ENCODE data around the gene DBNL.
"Not testable (repeated sequence)": the region's sequence is repeated elsewhere in the genome, so short reads cannot be mapped to it uniquely, and the experiment has no call there.

DBNL gene

GRCh38 chr7:44044315-44045225, at the start of gene DBNL:
DBNL (plus strand) TSS chr7:44044702; CDS start chr7:44044738, 36 bp downstream.
- DNase-seq (ENCODE audit: low spot score): peak; percentile 92

DNA sequence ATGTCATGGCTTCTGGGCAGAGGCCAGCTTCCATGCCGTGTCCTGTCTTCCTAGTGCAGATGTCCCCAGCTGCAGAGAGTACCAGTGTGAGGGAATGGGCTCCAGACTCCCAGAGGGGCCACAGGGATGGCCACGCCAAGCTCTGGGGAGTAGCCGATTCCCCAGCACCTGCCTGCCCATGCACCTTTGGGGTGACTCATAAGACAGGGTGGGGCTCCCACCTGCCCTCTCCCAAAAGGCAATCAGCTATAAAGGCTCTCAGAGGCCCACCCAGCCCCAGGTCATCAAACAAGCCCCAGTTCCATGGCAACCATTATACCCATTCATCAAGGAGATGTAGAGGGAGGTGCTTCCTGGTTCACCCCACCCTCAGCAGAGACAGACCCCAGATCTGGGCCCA, 47.0 kb upstream of the DBNL start, which contains the start of gene SPDYE1:
TSS of gene SPDYE1 (plus strand) at position 366 of the 400 bp plus-strand sequence. CDS start 2,053 bp downstream, outside the sequence.
- DNase-seq (ENCODE audit: low spot score): not testable (repeated sequence)

DNA sequence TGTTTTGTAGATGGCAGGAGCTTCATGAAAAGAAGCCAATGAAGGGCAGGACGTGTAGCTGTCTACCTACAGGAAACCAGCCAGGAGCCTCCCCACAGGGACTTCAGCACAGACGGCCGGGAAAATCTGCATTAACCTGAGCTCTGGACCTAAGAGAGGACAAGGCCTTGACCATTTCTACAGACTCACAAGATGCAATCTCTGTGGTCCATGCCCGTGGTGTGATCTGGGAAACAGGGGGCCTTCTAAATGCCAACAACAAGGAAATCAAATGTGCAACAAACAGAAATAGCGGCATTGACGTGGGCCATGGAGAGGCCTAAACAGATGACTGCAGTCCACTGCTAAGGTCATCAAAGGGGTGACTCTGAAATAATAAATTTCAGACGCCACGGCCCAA, 32.4 kb upstream of the DBNL start:
- not testable (repeated sequence) for DNase-seq (ENCODE audit: low spot score)

GRCh38 chr7:44015090-44015489, 29.4 kb upstream of the DBNL start:
- not testable (repeated sequence) for DNase-seq (ENCODE audit: low spot score)

DNA sequence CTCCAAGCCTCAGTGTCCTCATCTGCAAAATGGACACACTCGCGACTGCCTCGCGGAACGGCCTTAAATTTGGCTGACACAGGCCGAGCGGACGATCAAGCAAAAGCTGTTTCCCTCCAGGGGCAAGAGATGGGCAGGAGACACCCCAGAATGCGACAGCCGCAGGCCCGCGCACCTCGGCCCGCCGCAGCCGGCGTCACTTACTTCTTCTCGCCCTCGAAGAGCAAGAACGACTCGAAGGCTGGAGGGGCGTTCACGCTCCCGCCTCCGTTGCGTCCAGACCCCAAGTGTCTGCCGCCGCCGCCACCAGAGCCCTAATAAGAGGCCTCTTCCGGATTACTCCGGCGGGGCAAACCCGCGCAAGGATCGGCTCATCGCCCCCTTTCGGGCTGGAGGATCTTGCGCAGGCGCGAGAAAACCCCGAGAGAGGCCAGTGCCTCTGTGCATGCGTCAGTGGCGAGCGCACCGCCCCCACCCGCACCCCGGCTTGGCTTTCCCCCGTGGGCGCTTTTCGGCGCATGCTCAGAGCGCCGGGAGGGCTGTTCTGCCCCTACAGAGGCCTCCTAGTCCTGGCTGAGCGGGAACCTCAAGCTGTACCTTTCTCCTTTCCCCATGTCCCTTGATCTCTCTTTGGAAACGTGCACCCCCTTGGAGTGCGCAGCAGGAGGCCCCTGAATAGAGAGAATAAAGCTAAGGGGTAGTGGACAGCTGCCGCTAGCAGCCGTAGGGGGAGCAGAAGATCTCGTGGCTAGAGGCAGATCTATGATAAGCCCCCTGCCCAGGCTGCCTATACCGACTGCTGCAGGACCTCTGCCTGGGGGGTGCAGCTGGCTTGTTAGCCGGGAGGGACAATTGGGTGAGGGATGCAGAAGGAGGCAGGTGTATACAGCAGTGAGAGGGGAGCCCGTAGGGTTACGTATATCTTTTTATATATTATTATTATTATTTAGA, 25.4 kb upstream of the DBNL start:
- DNase-seq (ENCODE audit: low spot score): peak; percentile 98

GRCh38 chr7:44019825-44020224, 24.7 kb upstream of the DBNL start:
- not testable (repeated sequence) for DNase-seq (ENCODE audit: low spot score)

DNA sequence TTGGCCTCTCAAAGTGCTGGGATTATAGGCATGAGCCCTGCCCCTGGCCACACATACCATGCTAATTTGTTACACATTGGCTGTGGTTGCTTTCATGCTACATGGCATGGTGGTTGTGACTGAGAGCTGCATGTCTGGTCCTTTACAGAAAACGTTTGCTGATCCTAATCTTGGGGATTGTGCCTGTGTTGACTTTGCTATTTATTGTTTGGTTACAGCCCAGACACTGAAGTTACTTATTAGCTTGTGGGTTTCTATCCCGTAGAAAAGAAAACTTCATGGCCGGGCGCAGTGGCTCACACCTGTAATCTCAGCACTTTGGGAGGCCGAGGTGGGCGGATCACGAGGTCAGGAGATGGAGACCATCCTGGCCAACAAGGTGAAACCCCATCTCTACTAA, 22.4 kb upstream of the DBNL start:
- DNase-seq (ENCODE audit: low spot score): not testable (repeated sequence)

DNA sequence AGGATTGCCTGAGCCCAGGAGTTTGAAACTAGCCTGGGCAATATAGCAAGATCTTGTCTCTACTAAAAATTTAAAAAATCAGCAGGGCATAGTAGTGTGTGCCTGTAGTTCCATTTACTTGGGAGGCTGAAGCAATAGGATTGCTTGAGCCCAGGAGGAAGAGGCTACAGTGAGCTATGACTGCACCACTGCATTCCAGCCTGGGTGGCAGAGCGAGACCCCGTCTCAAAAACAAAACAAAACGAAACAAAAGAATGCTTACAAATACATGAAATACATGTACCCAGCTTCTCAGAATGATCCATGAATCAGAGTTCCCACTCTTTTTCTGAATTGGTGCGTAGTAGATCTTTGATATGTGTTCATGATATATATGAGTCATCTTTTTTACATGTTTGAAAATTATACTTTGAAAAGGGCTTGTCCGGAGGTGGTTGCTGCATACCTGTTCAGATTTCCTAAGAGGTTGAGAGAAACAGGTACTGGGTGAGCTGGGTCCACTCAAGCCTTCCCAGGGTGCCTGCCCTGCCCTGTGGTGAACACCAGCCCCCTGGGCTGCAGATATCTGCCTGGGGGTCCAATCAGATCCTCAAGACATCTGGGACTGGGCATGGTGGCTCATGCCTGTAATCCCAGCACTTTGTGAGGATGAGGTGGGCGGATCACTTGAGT, 21.6 kb upstream of the DBNL start:
- DNase-seq (ENCODE audit: low spot score): not testable (repeated sequence)

DNA sequence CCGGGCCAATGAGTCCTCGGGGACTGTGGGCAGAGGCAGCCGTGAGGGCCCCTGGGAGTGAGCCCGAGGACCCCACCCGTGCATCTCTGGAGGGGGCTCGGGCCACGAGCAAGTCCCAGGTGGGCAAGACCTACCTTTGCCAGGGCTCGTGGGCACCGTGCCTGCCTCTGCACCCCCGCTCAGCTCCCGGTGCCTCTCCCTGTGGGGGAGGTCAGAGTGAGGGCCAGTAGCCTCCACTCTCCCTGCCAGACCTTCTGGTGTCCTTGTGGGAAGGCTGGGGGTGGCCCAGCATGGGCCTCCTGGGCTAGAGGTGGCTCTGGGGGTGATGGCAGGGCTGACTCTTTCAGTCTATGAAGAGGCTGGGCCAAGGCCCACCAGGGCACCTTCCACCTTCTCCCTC, 15.1 kb upstream of the DBNL start:
- DNase-seq (ENCODE audit: low spot score): not testable (repeated sequence)

GRCh38 chr7:44030029-44030428, 14.5 kb upstream of the DBNL start:
- DNase-seq (ENCODE audit: low spot score): not testable (repeated sequence)

- DNase-seq (ENCODE audit: low spot score): not testable (repeated sequence)
These were observed 13.2 kb upstream of the DBNL start for GRCh38 chr7:44031319-44031718.

- DNase-seq (ENCODE audit: low spot score): not testable (repeated sequence)
These were observed 12.5 kb upstream of the DBNL start for GRCh38 chr7:44032031-44032430.

DNA sequence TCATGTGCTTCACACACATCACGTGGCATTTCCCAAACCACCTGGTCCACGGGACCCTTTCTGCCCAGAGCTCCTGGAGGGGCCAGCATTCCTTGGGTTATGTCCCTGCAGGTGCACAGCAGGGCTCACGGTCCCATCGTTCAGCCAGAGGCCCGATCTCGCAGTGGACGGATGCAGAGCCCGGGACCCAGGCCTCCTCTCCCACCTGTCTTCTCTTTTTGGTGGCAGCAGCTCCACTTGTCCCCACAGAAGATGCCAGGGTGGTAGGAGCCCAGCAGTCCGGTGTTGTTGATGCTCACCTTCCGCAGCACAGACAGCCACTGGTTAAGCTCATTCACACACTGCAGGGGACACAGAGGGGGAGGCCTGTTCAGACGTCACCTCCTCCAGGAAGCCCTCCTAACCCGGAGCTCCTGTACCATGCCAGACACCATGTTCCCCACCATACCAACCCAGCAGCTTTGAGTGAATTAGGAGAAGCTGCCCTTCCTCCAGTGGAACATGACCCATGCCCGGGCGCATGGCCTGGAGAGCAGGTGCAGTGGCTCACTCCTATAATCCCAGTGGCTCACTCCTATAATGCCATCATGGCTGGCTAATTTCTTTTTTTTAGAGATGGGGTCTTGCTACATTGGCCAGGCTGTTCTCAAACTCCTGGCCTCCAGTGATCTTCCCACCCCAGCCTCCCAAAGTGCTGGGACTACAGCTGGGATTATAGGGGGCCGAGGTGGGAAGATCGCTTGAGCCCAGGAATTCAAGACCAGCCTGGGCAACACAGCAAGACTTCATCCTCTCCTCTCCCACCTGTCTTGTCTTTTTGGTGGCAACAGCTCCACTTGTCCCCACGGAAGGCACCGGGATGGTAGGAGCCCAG, 10.3 kb upstream of the DBNL start:
- not testable (repeated sequence) for DNase-seq (ENCODE audit: low spot score)

- DNase-seq (ENCODE audit: low spot score): not testable (repeated sequence)
These were observed 8.1 kb upstream of the DBNL start for GRCh38 chr7:44036364-44036763.

DNA sequence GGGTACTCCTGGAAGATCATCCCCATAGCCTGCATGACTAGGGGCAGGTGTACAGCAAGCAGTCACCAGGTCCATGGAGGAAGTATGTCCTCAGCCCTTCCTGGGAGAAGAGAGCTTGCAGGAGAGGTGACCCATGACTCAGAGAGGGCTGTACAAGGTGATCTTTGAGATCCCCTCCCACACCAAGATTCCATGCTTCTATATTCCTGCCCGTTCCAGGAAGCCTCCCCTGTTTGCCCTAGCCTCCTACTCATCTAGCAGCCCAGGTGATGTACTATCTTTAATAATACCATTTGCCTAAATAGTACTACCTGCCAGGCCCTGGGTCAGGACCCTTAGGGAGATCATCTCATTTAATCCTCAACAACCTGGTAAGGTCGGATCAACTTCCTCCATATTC, 6.6 kb upstream of the DBNL start:
- not testable (repeated sequence) for DNase-seq (ENCODE audit: low spot score)

- DNase-seq (ENCODE audit: low spot score): not testable (repeated sequence)
These were observed 5.9 kb upstream of the DBNL start for GRCh38 chr7:44038553-44038952.

- peak; percentile 85 for DNase-seq (ENCODE audit: low spot score)
These were observed 5.4 kb upstream of the DBNL start for GRCh38 chr7:44038961-44039558.

- not testable (repeated sequence) for DNase-seq (ENCODE audit: low spot score)
These were observed 4.6 kb upstream of the DBNL start for GRCh38 chr7:44039800-44040492.

- not testable (repeated sequence) for DNase-seq (ENCODE audit: low spot score)
These were observed 4.0 kb upstream of the DBNL start for GRCh38 chr7:44040493-44040891.

- DNase-seq (ENCODE audit: low spot score): no peak
These were observed 2.3 kb upstream of the DBNL start for GRCh38 chr7:44042221-44042620.
